ENCODE measurements around the gene PCDHAC2. TPM values are rescaled to one million over a fixed set of nuclear protein-coding genes. Genes with fewer than 3 reads are reported as not detected.

The PCDHAC2 gene
- total RNA-seq, 1 donor from 2014 or later: 16.8 TPM

DNA sequence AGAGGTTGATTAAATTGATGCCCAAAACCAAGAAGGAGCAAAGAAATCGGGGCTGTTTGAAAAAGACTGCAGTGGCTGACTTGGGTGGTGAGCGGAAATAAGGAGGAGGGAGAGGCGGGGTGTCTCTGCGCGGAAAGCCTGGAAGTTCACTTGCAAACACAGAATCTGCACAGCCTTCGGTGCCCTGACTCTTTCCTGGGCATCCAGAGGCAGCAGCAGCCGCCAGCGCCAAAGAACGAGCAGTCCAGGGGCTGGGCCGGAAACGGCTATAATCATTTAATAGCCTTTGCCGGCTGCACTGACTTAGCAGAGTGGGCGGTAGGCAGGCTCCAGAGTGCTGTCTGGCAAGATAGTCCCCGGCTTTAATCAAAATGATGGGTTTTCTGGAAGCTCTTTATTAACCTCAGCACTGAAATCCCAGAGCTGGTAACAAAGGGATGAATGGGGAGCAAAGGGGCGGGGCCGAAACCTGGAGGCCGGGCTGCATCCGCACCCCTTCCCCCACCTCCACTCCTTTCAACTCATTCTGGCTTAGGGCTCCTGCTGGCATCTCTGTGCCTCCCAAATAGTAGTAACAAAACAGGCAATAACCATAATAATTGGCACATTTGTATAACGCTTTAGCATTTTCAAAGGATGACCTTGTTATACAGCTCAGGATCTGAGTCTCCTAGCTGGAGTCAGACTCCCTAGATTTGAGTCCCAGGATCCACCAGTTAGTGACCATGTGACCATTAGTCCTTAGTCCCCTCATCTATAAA lies 35.7 kb downstream of the PCDHAC2 start:
- DNase-seq (ENCODE audit: low read depth) (peak; percentile 55), FAIRE-seq (no peak)
- H3K27me3 ChIP-seq (ENCODE audit: control insufficient read depth, insufficient read depth, low read length): no peaks in the 10 kb centered on the region
- peak overlapping the region; percentile 29 for H3K4me3 ChIP-seq (ENCODE audit: low read depth, low read length)
- TF ChIP-seq CTCF (IDR thresholded peaks at IDR 0.05; ENCODE audit: insufficient read depth, low read length, severe bottlenecking): no peak
- H3K36me3 ChIP-seq (ENCODE audit: control insufficient read depth, insufficient read depth, low read length): no peaks in the 10 kb centered on the region

GRCh38 chr5:141002605-141002965 lies 36.3 kb downstream of the PCDHAC2 start:
- Histone ChIP-seq H3K27me3 (ENCODE audit: control insufficient read depth, insufficient read depth, low read length) (no peaks in the 10 kb centered on the region), H3K36me3 (ENCODE audit: control insufficient read depth, insufficient read depth, low read length) (no peaks in the 10 kb centered on the region), H3K4me3 (ENCODE audit: low read depth, low read length) (no peak overlapping the region)
- DNase-seq (ENCODE audit: low read depth) (no peak), FAIRE-seq (no peak)
- no peak for TF ChIP-seq CTCF (IDR thresholded peaks at IDR 0.05; ENCODE audit: insufficient read depth, low read length, severe bottlenecking)

GRCh38 chr5:141003031-141003430 lies 36.8 kb downstream of the PCDHAC2 start:
- DNase-seq (ENCODE audit: low read depth) (no peak), FAIRE-seq (no peak)
- no peak for TF ChIP-seq CTCF (IDR thresholded peaks at IDR 0.05; ENCODE audit: insufficient read depth, low read length, severe bottlenecking)
- H3K36me3 ChIP-seq (ENCODE audit: control insufficient read depth, insufficient read depth, low read length): no peaks in the 10 kb centered on the region
- H3K4me3 ChIP-seq (ENCODE audit: low read depth, low read length): no peak overlapping the region
- H3K27me3 ChIP-seq (ENCODE audit: control insufficient read depth, insufficient read depth, low read length): no peaks in the 10 kb centered on the region

DNA sequence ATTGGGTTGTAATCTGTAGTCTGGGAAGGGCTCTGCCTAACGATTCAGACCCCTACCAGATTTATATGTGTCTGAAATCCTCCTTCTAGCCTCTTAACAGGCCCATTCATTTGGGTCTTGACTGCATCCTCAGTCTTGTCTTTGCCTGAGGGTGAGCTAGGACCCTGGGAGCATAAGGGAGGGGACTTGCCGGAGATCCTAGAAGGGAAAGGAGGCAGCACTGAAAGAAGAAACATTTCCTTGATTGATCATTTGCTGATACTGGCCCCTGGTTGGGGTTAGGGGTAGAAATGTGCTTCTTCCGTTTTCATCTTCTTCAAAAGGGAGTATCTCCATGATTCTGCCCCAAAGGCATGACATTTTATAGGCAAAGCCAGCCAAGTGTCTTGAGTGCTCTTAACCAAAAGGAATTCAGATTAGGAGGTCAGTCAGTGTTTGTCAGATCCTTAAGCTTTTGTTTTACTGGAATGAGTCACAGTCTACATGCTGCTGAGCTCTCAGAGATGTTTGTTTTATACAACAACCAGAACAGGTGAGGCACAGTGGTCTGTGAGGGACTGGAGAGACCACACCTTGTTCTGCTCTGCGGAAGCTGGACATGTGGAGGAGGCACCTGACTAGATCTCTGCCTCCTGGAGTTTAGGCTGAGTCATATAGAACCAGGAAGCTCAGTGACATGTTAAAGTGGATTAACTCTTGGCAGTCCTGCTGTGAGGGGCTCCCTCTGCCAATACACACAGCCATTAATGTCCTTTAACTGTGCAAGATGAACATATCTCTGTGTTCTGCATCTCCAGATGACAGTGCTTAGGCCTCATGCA lies 37.7 kb downstream of the PCDHAC2 start:
- FAIRE-seq: peak; percentile 100
- Histone ChIP-seq H3K4me3 (ENCODE audit: low read depth, low read length) (no peak overlapping the region), H3K27me3 (ENCODE audit: control insufficient read depth, insufficient read depth, low read length) (no peaks in the 10 kb centered on the region)

GRCh38 chr5:141007791-141008190 lies 41.5 kb downstream of the PCDHAC2 start:
- DNase-seq (ENCODE audit: low read depth) (no peak), FAIRE-seq (no peak)
- Histone ChIP-seq H3K27me3 (ENCODE audit: control insufficient read depth, insufficient read depth, low read length) (no peaks in the 10 kb centered on the region), H3K4me3 (ENCODE audit: low read depth, low read length) (no peak overlapping the region), H3K36me3 (ENCODE audit: control insufficient read depth, insufficient read depth, low read length) (no peaks in the 10 kb centered on the region)
- no peak for TF ChIP-seq CTCF (IDR thresholded peaks at IDR 0.05; ENCODE audit: insufficient read depth, low read length, severe bottlenecking)

More for the DNA sequence above, 37.7 kb downstream of the PCDHAC2 start:
- H3K36me3 ChIP-seq (ENCODE audit: control insufficient read depth, insufficient read depth, low read length): no peaks in the 10 kb centered on the region
- peak; percentile 100 for DNase-seq (ENCODE audit: low read depth)
- no peak for TF ChIP-seq CTCF (IDR thresholded peaks at IDR 0.05; ENCODE audit: insufficient read depth, low read length, severe bottlenecking)

Data from bronchial epithelial cell (primary cell).